Measurements from ENCODE around the gene MCF2L2.

DNA sequence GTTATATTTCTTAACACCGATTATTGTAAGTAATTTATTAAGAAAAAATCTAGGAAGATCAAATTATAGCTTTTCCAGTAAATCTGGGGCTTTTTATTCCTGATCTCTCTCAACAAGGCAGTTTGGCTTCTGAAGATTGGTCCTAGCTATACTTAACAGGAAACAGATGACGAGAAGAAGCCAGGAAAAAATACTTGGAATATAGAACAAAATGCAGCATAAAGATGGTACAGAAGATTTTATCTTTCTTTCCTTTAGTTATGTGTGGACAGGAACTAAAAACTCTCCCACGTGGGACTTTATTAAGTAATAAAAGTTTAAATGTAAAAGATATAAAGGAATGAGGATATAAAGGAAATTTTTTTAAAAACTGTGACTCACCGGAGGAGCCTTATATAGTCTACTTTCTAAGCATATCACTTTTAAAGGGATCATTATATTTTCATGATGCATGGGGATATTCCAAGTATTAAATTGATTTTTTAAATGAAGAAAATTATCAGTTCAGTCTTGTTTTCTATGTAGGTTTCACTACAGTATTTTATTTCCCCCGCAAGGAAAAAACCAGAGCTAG, 167.2 kb downstream of the MCF2L2 start:
- TF ChIP-seq, protein P1, sequence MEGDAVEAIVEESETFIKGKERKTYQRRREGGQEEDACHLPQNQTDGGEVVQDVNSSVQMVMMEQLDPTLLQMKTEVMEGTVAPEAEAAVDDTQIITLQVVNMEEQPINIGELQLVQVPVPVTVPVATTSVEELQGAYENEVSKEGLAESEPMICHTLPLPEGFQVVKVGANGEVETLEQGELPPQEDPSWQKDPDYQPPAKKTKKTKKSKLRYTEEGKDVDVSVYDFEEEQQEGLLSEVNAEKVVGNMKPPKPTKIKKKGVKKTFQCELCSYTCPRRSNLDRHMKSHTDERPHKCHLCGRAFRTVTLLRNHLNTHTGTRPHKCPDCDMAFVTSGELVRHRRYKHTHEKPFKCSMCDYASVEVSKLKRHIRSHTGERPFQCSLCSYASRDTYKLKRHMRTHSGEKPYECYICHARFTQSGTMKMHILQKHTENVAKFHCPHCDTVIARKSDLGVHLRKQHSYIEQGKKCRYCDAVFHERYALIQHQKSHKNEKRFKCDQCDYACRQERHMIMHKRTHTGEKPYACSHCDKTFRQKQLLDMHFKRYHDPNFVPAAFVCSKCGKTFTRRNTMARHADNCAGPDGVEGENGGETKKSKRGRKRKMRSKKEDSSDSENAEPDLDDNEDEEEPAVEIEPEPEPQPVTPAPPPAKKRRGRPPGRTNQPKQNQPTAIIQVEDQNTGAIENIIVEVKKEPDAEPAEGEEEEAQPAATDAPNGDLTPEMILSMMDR (conservative IDR thresholded peaks at IDR 0.05; ENCODE audit: low read depth in 2 of 2), result no peak
- TF ChIP-seq POLR2AphosphoS5 (IDR thresholded peaks at IDR 0.05; ENCODE audit: low read depth), result no peak
- TF ChIP-seq JUNB (IDR thresholded peaks at IDR 0.05; ENCODE audit: unreplicated experiment), result no peak
- TF ChIP-seq EZH2 (IDR thresholded peaks at IDR 0.05; ENCODE audit: low read depth, unreplicated experiment), result no peak
- TF ChIP-seq STAT1 (IDR thresholded peaks at IDR 0.05; ENCODE audit: unreplicated experiment), result no peak
- TF ChIP-seq ZNF114 (CRISPR knock-in tag; IDR thresholded peaks at IDR 0.05), result no peak
- TF ChIP-seq EZH2phosphoT487 (IDR thresholded peaks at IDR 0.05; ENCODE audit: unreplicated experiment), result no peak
- no peak for TF ChIP-seq REST (IDR thresholded peaks at IDR 0.05; ENCODE audit: unreplicated experiment)
- no peak for TF ChIP-seq NANOG (IDR thresholded peaks at IDR 0.05; ENCODE audit: borderline replicate concordance)
- TF ChIP-seq CREB1 (CRISPR knock-in tag; IDR thresholded peaks at IDR 0.05; ENCODE audit: low read depth), result no peak
- TF ChIP-seq, protein P2, sequence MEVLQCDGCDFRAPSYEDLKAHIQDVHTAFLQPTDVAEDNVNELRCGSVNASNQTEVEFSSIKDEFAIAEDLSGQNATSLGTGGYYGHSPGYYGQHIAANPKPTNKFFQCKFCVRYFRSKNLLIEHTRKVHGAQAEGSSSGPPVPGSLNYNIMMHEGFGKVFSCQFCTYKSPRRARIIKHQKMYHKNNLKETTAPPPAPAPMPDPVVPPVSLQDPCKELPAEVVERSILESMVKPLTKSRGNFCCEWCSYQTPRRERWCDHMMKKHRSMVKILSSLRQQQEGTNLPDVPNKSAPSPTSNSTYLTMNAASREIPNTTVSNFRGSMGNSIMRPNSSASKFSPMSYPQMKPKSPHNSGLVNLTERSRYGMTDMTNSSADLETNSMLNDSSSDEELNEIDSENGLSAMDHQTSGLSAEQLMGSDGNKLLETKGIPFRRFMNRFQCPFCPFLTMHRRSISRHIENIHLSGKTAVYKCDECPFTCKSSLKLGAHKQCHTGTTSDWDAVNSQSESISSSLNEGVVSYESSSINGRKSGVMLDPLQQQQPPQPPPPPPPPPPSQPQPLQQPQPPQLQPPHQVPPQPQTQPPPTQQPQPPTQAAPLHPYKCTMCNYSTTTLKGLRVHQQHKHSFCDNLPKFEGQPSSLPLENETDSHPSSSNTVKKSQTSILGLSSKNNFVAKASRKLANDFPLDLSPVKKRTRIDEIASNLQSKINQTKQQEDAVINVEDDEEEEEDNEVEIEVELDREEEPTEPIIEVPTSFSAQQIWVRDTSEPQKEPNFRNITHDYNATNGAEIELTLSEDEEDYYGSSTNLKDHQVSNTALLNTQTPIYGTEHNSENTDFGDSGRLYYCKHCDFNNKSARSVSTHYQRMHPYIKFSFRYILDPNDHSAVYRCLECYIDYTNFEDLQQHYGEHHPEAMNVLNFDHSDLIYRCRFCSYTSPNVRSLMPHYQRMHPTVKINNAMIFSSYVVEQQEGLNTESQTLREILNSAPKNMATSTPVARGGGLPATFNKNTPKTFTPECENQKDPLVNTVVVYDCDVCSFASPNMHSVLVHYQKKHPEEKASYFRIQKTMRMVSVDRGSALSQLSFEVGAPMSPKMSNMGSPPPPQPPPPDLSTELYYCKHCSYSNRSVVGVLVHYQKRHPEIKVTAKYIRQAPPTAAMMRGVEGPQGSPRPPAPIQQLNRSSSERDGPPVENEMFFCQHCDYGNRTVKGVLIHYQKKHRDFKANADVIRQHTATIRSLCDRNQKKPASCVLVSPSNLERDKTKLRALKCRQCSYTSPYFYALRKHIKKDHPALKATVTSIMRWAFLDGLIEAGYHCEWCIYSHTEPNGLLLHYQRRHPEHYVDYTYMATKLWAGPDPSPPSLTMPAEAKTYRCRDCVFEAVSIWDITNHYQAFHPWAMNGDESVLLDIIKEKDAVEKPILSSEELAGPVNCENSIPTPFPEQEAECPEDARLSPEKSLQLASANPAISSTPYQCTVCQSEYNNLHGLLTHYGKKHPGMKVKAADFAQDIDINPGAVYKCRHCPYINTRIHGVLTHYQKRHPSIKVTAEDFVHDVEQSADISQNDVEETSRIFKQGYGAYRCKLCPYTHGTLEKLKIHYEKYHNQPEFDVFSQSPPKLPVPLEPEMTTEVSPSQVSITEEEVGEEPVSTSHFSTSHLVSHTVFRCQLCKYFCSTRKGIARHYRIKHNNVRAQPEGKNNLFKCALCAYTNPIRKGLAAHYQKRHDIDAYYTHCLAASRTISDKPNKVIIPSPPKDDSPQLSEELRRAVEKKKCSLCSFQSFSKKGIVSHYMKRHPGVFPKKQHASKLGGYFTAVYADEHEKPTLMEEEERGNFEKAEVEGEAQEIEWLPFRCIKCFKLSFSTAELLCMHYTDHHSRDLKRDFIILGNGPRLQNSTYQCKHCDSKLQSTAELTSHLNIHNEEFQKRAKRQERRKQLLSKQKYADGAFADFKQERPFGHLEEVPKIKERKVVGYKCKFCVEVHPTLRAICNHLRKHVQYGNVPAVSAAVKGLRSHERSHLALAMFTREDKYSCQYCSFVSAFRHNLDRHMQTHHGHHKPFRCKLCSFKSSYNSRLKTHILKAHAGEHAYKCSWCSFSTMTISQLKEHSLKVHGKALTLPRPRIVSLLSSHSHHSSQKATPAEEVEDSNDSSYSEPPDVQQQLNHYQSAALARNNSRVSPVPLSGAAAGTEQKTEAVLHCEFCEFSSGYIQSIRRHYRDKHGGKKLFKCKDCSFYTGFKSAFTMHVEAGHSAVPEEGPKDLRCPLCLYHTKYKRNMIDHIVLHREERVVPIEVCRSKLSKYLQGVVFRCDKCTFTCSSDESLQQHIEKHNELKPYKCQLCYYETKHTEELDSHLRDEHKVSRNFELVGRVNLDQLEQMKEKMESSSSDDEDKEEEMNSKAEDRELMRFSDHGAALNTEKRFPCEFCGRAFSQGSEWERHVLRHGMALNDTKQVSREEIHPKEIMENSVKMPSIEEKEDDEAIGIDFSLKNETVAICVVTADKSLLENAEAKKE (CRISPR knock-in tag; IDR thresholded peaks at IDR 0.05), result no peak

All from GM23338 (cell line).